ENCODE measurements around the gene LDAH.

The LDAH gene

GRCh38 chr2:20771299-20771698 is 51.6 kb downstream of the LDAH start:
- DNase-seq (ENCODE audit: low read depth), result no peak

GRCh38 chr2:20766798-20767644 is 55.9 kb downstream of the LDAH start:
- DNase-seq (ENCODE audit: low read depth), result no peak

DNA sequence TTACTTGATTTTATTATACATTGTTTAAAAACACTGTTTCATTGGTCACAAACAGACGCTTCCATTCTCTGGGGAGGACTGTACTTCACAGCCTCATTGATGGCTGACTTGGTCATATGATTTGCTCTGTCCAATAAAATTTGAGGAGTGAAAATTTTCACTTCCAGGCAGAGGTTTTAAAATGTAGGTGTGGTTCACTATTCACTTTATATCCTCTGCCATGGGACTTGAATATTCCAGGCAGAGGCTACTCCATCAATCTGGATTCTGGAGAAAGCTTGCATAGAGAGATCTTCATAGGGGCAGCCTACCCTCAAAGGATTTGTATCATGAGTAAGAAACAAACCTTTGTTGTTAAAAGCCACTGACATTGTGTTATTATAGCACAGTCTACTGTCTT is 56.7 kb downstream of the LDAH start:
- no peak for DNase-seq (ENCODE audit: low read depth)

- DNase-seq (ENCODE audit: low read depth), result no peak
Observed at GRCh38 chr2:20762945-20763683, 59.8 kb downstream of the LDAH start.

DNA sequence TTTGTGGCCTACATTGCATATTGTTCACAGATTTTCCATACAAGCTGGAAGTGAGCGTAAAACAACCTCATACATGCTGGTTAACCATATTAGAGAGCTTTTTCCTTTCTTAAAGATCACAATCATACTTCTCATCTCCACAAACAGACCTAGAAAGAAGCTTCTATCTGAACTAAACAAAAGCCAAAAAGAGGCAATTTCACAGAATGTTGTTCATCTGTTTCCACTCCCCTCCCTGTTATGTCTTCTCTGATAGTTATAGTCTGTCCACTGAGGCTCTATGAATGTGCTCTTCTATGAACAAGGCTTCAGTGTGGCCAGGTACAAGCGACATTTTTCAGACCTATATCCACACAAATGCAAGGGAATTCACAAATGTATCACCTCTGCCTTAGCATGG is 63.4 kb downstream of the LDAH start:
- no peak for DNase-seq (ENCODE audit: low read depth)

GRCh38 chr2:20758997-20759396 is 63.9 kb downstream of the LDAH start:
- DNase-seq (ENCODE audit: low read depth), result no peak

DNA sequence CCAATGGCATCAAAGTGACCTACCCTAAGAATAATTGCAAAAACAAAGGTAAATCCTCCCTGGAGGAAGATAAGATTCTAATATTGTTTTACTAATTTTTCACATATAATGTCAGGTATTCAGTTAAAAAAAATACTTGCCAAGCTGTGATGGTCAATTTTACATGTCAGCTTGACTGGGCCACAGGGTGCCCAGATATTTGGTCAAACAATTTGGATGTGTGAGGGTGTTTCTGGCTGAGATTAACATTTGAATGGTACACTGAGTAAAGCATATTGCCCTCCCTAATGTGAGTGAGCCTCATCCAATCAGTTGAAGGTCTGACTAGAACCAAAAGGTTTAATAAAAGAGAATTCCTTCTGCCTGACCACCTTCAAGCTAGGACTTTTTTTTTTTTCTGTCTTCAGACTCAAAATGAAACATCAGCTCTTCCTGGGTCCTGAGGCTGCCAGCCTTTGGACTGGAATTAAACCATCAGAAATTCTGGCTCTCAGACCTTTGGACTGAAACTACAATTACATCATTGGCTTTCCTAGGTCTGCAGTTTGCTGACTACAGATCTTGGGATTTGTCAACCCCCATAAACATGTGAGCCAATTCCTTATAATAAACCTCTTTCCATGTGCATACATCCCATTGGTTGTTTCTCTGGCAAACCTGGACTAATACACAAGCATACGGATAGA is 65.4 kb downstream of the LDAH start:
- DNase-seq (ENCODE audit: low read depth), result no peak

- DNase-seq (ENCODE audit: low read depth), result no peak
Observed at GRCh38 chr2:20755132-20755800, 67.6 kb downstream of the LDAH start.

GRCh38 chr2:20752293-20752692 is 70.6 kb downstream of the LDAH start:
- DNase-seq (ENCODE audit: low read depth), result no peak

DNA sequence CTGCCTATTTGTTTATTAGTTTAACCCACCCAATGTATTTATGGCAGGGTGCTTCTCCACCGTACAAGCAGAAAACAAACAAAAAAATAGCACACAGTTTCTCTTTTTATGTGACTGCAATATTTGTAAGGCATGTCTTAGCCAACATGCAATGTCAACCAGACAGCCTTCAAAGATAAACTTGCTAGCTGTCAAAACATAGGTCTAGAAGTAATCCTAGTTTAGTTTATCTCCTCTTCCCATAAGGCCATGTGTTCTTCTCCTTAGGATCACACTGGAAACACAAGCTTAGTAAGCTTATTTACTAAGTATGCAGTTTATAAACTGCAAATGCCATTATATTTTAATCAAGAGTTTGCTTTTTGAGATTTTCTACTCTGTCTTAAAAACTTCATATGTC is 75.6 kb downstream of the LDAH start:
- no peak for DNase-seq (ENCODE audit: low read depth)

DNA sequence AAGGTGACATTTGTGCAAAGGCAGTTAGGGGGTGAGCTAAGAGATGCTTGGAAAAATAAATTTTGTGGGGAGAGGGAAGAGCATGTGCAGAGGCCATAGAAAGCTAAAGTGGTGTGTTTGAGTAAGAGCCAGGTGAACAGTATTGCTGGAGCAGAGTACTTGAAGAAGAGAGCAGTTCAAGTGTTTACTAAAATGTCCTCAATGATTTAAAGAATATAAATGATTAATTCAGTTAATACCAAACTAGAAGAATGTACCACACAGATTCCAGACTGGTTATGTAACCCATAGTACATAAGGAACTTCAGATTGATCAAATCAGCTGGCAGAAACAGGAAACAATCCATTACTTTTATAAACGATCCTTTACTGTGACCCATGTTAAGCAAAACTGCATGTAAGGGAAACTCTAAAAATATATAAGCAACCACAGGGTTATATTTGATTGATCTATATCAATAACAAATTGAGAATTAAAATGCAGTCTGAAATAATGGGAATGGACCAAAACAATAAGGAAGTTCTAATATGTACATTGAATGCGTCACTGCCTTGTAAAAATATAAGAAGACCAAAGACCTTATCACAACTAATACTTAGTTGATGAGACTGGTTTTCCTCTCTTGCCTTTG is 76.9 kb downstream of the LDAH start:
- DNase-seq (ENCODE audit: low read depth), result no peak

DNA sequence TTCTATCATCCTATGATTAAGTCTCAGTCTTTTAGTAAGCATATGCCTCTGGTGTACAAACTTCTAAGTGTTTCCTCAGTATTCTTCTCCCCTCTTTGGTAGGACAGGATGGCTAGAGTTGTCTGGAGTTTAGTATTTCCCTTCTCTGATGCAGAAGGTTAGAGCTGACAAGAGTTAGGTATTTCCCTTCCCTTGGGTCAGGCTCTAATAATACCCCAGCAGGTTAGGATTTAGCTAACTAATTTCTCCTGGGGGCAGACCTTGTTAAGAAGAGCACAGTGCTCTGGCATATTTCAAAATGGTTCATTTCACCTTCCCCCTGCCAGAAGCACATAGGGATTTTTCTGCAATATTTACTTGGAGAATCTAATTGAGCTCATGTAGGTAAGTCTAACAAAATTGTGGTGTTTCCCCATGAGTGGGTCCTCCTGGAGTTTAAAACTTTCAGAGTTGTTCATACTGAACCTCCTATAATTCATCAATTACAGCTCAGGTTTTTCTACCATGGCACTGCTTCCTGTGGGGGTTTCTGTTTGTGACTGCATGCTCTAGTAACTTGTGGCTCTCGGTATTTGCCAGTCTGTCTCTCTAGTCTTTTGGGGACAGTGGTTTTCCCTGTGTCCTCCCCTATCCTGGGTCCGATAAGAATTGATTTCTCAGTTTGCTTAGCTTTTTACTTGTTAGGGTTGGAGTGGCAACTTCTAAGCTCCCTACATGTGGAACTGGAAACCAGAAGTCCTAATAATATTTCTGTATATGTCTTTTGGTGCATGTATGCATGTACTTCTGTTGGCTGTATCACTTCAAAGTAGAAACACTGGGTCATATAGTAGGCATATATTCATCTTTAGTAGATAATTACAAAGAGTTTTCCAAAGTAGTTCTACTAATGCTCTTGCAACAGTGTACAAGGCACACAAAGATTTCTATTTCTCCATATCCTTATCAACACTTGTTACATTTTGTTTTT is 78.2 kb downstream of the LDAH start:
- no peak for DNase-seq (ENCODE audit: low read depth)

GRCh38 chr2:20738772-20739171 is 84.1 kb downstream of the LDAH start:
- DNase-seq (ENCODE audit: low read depth), result no peak

DNA sequence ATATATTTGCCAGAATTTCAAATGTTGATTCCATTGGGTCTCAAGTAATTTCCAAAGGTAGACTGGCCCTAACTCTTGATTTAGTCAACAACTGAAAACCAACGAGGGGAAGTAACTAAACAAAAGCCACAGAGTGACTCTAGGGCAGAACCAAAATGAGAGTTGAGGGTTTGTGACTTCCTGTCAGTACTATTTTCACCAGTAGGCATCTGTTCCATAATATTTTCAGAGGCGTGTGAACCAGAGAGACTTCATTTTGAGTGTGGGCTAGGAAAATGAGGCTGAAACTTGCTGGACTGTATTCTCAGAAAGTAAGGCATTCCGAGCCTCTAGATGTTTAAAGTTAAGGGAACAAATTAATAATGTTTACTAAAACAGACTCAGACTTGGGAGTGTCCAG is 85.4 kb downstream of the LDAH start:
- no peak for DNase-seq (ENCODE audit: low read depth)

DNA sequence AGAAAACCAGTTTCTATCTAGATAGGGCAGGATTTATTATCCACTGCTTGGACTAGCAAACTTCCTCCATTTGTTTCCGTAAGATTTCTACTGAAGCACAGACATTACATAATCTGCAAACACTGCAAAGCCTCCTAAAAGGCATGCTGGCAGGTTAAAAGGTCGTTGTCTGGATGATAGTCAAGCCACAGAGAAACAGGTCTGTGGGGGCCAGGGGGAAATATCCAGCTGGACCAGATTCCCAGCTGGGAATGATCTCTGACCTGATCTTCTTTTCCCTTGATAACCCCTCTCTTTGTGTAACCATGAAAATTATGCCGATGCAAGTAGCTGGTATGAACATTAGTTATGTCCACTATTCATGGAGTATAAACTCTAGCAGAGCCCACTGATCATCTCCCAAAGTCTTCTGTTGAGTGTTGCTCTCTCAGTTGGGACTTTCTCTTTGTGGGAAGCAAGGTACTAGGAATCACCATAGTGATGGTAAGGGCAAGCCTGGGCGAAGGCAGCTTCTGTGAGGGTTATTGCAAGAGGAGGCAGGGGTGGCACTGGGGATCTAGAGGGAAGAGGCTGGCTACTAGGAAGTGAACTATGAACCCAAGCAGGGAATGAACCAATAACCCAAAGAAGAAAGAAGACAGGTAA is 94.7 kb downstream of the LDAH start:
- no peak for DNase-seq (ENCODE audit: low read depth)

- no peak for DNase-seq (ENCODE audit: low read depth)
Observed at GRCh38 chr2:20726913-20727312, 96.0 kb downstream of the LDAH start.

- no peak for DNase-seq (ENCODE audit: low read depth)
Observed at GRCh38 chr2:20725782-20726181, 97.1 kb downstream of the LDAH start.

DNA sequence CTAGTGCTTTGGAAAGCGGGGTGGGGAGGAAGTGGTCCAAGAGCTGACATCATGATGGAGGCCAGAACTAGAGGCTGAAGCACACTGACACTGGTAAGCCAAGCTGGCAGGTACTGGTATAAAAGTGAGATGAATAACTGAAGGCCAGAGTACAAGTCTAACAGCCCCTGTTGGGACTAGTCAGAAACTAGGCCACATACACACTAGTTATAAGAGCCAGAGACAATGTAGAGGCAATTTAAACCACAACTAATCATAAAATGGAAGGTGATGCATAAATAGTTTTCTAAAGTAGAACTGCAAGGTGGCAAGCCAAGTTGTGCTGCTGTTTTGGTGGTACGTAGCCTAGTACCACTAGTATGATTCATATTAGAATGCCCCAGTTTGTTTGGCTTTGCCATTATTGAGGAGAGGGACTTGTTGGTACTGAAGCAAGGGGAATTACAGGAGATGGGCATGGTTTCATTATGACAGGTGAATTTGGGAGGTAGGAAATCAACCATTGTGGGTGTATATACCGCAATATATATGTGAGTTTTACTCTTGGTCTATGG is 98.3 kb downstream of the LDAH start:
- no peak for DNase-seq (ENCODE audit: low read depth)

DNA sequence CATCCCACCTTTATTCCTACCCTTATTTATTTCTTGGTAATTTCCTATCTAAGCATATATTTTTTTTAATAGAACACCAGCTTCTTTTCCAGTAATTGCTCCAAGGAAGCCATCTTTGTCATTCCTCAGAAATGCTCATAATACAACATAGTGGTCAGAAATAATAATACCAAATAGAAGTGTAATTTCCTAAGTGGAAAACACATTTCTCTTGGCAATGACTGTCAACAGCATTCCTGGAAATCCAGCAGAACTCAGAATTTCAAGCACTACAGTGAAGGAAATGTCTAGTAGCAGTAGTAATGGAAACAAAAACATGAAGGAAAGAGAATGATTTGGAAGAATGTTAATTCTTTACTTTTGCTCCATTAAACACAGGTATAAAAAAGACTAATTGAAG is 99.4 kb downstream of the LDAH start:
- no peak for DNase-seq (ENCODE audit: low read depth)
